NOMO-1 treated with DMSO at 0.1 percent for 48 hours (cell line): Measurements from ENCODE around the gene ADH1C.
"Not testable (repeated sequence)": the region's sequence is repeated elsewhere in the genome, so short reads cannot be mapped to it uniquely, and the experiment has no call there.

ENCODE experiments used
- DNase-seq: peaks from one replicate; lab custom pipeline; 2025; ENCODE audit not compliant: unreplicated experiment; lab: John Stamatoyannopoulos, UW

The ADH1C gene

GRCh38 chr4:99359480-99360204, 7.1 kb upstream of the ADH1C start:
- DNase-seq, result no peak

DNA sequence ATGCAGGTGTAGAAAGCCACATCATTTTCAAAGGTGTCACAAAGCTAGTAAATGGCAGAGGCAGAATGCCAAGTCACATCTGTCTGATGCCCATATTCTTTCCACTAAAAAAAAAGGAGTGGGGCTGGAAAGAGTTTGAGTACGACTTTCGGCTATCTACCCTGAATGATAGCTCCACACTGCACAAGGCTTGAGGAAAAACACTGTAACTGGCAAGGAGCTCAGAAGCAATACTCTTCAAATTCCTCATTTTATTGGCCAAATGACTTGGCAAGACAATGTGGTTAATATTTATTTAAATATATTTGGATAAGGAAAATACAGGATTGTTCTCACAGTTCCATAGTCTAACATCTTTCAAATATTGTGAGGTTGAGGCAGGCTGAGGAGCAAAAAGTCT, 5.4 kb upstream of the ADH1C start:
- DNase-seq, result no peak

DNA sequence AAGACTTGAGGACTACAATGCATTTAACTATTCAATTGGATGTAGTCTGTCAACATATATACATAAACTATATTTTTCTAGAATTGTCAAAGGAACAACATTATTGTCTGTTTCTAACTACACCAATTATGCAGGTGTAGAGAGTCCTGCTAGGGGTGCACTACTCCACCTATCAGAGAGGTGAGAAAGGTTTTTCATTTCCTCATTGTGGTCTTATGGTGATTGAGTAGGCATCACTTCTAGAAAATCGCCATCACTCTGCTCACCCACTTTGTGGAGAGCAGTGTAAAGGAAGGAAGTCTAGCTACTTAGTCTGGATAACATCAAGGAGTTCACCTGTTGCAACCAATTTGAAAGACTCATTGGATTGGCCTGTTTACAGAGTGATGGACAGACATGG, 4.4 kb upstream of the ADH1C start:
- DNase-seq, result no peak

DNA sequence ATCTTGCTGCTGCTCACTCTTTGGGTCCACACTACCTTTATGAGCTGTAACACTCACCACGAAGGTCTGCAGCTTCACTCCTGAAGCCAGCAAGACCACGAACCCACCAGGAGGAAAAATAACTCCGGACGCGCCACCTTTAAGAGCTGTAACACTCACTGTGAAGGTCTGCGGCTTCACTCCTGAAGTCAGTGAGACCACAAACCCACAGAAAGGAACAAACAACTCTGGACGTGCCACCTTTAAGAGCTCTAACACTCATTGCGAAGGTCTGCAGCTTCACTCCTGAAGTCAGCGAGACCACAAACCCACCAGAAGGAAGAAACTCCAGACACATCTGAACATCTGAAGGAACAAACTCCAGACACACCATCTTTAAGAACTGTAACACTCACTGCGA, 3.6 kb upstream of the ADH1C start:
- not testable (repeated sequence) for DNase-seq

GRCh38 chr4:99351487-99351886, 1.1 kb downstream of the ADH1C start:
- DNase-seq, result no peak

- no peak for DNase-seq
These were observed 3.2 kb downstream of the ADH1C start for GRCh38 chr4:99349338-99349737.

DNA sequence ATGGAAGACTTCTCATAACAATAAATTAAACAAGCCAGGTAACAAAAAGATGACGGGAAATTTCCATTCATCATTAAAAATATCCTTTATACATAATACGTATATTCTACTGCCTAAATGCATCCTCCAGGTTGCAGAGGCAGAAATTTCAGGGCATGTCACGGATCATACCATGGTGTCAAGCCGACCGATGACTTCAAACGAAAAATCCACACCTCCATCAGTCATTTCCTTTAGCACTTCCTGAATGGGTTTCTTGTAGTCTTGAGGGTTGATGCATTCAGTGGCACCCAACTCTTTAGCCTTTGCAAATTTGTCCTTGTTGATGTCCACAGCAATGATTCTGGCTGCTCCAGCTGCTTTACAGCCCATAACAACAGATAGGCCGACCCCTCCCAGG, 9.9 kb downstream of the ADH1C start:
- DNase-seq, result not testable (repeated sequence)

DNA sequence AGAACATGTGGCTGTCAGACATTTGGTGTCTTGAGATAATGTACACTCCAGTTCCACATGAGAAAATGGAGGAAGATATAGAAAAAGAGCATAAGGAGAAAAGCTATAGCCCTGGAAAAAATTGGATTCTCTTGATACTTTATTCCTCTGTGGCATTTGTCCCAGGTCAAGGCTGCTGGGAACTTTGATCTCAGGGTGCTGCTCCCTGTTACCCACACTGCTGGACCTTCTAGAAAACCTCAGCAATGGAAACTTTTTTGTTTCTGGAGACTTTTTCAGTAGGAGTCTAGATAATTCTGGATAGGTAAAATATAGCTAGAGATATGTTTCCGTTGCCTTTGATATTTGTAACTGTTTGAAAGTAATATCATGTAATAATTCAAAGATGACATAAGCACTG, 11.1 kb downstream of the ADH1C start:
- DNase-seq, result no peak

DNA sequence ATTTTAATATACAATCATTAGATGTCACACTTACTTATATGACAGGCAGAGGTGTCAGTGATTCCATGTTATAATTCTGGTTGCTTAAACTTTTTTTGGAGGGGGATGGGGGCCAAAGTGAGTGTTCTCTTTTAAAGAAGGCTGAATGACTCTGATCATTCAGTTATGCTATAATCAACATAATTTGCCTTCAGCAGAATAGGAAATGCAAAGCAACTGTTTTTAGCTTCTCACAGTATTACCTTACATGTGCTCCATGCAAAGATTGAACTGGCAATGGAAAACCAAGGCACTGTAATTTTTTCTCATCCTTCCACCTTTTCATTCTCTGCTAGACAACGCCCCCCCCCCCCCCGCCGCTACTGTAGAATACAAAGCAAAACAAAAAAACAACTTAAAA, 13.4 kb downstream of the ADH1C start:
- DNase-seq, result no peak

DNA sequence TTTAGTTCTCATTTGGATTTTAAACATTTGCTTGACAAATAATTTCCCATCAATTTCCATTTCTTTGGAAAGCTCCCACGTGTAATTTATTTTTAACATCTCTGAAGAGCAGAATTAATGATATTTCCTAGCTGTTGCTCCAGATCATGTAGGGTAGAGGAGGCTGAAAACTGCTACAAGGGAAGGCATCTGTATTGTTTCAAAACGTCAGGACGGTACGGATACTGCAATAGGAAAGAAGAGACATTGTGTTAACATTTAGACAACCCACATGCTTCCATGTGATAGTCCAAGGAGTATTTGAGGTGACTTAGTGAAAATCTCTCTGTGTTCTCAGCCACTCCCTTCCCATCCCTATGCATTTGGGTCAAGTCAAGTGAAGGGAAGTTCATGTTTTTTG, 16.0 kb downstream of the ADH1C start:
- no peak for DNase-seq

DNA sequence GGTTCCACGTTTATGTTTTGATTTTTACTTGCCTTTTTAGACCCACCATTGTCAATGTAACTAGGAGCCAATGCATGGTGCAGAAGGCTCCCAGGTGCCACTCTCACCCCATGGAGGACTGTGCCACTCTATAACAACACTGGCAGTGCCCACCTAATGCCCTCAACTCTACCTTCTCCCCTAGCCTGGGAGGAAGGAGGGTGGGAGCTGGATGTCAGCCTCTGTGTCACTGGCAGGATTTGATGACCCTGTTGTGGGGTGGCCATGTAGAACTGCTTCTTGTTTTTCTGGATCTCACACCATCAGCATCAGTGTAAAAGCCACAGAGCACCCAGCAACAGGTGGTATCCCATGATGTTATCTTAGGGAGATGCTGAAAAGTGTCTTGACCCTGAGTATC, 17.7 kb downstream of the ADH1C start:
- DNase-seq, result no peak

DNA sequence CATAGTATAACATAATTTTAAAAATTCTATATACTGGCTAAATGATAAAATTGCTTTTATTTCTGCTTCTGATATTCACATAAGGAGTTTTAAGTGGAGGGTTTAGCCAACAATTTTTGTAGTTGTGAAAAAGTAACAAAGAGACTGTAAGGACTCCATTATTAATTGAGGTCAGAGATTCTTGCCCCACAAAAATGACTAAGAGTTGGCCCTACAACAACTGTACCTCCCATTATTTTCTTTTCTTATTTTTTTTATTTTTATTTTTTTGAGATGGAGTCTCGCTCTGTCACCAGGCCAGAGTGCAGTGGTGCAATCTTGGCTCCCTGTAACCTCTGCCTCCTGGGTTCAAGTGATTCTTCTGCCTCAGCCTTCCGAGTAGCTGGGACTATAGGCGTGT, 21.9 kb downstream of the ADH1C start:
- DNase-seq, result no peak

DNA sequence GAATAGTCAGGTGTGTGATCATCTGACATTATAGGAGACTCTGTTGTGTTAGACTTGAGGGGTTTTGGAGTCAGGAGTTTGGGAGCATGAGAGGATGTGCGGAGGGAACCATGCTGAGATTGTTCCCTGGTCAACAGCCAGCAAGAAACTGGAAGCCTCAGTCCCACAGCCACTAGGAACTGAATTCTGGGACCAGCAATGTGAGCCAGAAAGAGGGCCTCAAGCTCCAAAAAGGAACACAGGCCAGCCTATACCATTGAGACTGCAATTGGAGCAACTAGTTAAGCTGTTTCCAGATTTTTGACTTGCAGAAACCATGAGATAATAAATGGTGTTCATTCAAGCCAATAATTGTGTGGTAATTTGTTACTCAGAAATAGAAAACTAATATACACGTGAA, 22.7 kb downstream of the ADH1C start:
- DNase-seq, result no peak

- no peak for DNase-seq
These were observed 27.6 kb downstream of the ADH1C start for GRCh38 chr4:99324979-99325378.

DNA sequence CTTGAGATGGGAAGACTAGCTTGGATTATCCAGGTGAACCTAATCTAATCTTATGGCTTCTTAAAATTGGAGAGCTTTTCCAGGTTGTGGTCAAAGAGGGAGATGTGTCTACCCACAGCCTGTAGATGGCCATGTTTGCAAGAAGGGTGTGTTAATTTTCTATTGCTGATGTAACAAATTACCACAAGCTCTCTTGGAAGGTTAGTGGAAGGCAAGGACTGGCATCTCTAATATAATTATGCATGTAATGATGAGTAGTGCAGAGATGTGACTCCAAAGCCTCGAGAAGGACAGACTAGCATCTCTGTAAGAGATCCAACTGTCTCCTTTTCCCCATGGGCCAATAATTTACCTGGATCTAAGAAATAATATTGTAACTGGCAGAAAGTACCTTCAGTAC, 28.2 kb downstream of the ADH1C start:
- DNase-seq, result no peak

GRCh38 chr4:99323756-99324155, 28.8 kb downstream of the ADH1C start:
- no peak for DNase-seq

DNA sequence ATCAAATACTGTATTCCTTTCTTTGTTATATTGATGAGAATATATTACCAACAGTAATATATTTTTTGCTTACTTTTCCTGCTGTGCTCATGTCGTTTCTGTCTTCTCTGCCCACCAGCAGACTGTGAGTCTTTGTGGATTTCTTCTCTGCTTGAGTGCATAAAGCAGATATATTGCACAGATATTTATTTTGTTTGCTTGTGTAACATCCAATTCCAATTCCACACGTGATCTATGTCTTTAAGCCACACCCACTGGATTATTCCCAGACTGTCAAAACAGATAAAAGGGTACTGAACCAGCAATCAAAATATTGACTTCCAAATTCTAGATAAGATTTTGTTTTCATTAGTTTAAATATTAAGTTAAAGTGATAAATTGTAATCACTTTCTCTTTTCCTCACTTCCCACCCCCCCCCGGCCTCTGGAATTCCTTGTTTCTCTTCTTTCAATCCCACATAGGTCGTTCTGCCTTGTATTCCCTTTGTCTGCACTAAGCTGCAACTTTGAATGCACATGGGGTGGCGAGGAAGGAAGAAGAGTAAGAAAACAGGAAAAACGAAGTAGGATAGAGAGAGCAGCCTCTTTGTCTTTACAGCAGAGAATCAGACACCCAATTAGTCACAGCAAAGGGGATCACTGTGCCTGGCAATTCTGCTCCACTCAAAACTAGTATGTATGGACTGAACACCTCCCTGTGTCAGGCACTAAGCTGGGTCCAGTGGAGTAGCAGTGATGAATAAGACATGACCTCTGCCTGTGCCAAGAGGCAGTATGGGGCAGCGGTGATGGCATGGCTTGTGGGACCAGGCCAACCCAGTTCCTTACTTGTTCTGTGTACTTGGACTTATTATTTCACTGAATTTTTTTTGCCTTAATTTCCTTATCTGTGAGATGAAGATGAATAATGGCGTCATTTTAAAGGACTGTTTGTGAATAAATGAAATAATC, 31.0 kb downstream of the ADH1C start, which contains the start of gene ADH1B:
Gene ADH1B, minus strand, starts transcription at position 161 of the 951 bp plus-strand sequence. Its CDS starts 70 bp downstream, at position 91.
- no peak for DNase-seq

- DNase-seq, result not testable (repeated sequence)
These were observed 34.7 kb downstream of the ADH1C start for GRCh38 chr4:99317811-99318210.

DNA sequence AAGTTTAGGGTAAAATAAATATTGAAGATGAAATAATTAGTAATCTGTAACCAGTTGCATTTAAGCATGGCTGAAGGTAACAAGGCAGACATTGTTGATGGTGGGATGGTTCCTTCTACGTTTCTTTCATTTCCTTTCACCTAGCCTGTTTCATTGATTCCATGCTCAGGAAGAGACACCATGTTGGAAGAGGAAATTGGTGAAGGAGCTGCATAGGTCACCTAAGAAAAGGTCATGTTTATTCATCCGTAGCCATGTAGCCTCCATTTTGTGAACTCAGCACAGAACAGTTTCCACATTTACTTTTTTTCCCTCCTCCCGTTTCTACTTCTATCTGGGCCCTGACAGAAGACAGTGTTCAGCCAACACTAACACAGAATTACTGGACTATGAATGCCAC, 35.2 kb downstream of the ADH1C start:
- no peak for DNase-seq

GRCh38 chr4:99315839-99316238, 36.7 kb downstream of the ADH1C start:
- no peak for DNase-seq

GRCh38 chr4:99314211-99314610, 38.3 kb downstream of the ADH1C start:
- no peak for DNase-seq

DNA sequence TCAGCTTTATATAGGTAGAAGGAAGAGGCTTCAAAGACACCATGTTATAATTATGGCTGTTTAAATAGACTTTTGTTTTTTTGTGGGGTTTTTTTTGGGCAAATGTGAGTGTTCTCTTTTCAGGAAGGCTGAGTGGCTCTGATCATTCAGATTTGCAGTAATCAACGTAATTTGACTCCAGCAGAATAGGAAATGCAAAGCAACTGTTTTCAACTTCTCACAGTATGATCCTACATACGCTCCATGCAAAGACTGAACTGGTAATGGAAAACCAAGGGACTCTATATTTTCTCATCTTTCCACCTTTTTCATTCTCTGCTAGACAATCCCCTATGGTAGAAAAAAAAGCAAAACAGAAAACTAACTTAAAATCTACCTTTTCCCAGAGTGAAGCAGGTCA, 42.2 kb downstream of the ADH1C start:
- no peak for DNase-seq
